ENCODE results near the gene KCNG2.

Gene KCNG2

GRCh38 chr18:79800371-79801180 lies 2.8 kb downstream of the KCNG2 start:
- DNase-seq, result no peak

- no peak for DNase-seq
These were observed 3.5 kb downstream of the KCNG2 start for GRCh38 chr18:79801217-79801616.

GRCh38 chr18:79801641-79802040 lies 3.9 kb downstream of the KCNG2 start:
- no peak for DNase-seq

GRCh38 chr18:79802298-79802697 lies 4.6 kb downstream of the KCNG2 start:
- no peak for DNase-seq

DNA sequence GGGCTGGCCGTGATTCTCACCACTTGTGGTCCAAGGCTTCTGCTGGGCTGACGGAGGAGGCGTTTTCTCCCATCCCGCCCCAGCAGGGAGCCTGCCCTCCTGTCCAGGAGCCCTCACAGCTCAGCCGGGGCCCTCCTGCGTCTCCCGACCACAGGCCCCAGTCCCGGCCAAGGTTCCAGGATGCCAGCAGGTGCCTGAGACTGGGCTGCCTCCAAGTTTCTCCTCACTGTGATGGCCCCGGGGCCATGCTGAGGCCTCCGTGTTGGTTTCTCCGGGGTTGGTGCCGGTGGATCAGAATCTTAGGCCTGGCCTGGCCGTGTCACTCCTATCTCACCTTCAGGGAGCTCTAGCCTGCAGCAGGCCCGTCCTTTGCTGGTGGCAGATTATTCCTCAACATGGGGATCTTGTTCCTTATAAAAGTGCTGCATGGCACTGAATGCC lies 5.9 kb downstream of the KCNG2 start:
- DNase-seq, result no peak

- no peak for DNase-seq
These were observed 6.5 kb downstream of the KCNG2 start for GRCh38 chr18:79804130-79804787.

GRCh38 chr18:79805211-79805887 lies 7.6 kb downstream of the KCNG2 start:
- no peak for DNase-seq

- no peak for DNase-seq
These were observed 8.3 kb downstream of the KCNG2 start for GRCh38 chr18:79805926-79806487.

DNA sequence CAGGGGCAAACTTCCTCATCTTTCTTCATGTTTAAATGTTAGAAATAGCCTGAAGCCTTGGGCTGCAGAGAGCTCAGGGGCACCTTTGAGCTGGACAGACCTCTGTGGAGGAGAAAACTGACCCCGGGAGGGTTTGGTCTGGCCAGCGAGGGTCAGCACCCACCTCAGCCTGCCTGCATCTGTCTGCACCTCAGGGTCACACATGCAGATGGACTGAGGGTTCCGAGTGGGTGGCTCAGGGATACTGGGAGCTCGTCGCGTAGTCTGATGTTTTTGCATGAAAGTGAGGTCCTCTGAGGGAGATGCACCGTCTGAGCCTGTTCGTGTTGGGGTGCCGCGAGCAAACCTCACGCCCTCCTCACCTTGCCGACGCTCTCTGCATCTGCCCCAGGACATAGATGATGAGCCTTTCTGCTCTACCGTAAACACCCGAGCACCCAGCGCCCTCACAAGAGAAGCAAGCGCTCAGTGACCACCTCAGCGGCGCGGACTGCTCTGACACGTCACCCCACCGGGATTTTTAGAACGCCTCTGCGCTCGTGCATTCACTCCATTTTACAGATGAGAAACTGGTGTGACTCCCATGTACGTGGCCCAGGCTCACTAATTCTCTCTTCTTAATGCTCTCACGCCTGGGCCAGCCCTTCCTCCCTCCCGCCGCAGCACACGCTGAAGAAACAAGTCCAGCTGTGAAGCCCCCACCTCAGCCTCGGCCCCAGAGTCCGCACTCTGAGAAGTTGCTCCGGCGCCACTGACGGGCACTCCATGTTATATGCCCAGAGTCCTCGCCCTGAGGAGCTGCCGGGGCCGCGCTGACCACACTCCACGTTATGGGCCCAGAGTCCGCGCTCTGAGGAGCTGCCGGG lies 9.5 kb downstream of the KCNG2 start:
- no peak for DNase-seq

DNA sequence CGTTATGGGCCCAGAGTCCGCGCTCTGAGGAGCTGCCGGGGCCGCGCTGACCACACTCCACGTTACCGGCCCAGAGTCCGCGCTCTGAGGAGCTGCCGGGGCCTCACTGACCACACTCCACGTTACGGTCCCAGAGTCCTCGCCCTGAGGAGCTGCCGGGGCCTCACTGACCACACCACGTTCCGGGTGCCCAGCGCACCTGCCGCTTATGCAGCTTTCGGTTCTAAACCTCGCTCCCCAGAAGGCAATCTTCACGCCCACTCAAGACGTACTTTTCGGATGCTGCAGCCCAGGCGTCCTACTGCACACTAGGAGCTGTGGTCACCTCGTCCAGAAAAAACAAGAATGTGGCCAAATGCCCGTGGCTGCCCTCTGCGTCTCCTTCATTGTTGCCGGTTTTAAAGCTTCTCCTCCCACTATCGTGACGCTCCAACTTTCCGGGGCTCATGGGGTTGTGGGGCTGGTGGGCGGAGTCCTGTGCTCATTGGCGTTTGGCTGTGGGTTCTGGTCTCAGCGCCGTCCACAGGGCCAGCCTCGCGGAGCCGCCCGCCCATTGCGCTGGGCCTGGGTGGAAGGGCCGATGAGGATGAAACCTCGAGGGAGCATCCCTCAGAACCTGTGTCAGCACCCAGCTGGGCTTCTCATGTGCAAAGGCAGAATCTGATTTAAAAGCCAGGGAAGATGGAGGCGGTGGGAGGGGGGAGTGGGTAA lies 11.9 kb downstream of the KCNG2 start:
- DNase-seq, result no peak

- no peak for DNase-seq
These were observed 14.3 kb downstream of the KCNG2 start for GRCh38 chr18:79812052-79812451.

GRCh38 chr18:79814373-79814772 lies 16.6 kb downstream of the KCNG2 start:
- DNase-seq, result no peak

GRCh38 chr18:79815657-79816056 lies 17.9 kb downstream of the KCNG2 start:
- no peak for DNase-seq

- DNase-seq, result no peak
These were observed 18.4 kb downstream of the KCNG2 start for GRCh38 chr18:79816092-79816491.

GRCh38 chr18:79816981-79817606 lies 19.4 kb downstream of the KCNG2 start:
- DNase-seq, result no peak

GRCh38 chr18:79817607-79817998 lies 19.9 kb downstream of the KCNG2 start:
- DNase-seq, result no peak

- DNase-seq, result no peak
These were observed 20.3 kb downstream of the KCNG2 start for GRCh38 chr18:79818036-79818435.

DNA sequence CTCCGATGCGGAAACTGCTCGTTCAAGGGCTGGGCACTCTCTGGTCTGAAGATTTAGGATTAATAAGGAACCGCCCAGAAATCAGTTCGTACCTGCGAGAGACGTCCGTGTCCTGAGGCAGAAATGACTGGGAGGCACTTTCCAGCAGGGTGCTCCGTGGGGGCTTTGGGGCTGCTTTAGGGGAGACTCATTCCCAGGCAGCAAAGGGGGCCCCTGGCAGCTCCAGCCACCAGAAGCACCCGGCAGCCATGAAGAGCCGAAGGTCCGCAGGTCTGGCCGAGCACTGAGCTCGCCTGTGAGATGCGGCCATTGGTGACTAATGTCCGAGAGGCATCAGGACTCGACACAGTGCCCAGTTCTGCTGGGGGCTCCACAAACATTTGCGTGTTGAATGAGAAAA lies 20.9 kb downstream of the KCNG2 start:
- no peak for DNase-seq

DNA sequence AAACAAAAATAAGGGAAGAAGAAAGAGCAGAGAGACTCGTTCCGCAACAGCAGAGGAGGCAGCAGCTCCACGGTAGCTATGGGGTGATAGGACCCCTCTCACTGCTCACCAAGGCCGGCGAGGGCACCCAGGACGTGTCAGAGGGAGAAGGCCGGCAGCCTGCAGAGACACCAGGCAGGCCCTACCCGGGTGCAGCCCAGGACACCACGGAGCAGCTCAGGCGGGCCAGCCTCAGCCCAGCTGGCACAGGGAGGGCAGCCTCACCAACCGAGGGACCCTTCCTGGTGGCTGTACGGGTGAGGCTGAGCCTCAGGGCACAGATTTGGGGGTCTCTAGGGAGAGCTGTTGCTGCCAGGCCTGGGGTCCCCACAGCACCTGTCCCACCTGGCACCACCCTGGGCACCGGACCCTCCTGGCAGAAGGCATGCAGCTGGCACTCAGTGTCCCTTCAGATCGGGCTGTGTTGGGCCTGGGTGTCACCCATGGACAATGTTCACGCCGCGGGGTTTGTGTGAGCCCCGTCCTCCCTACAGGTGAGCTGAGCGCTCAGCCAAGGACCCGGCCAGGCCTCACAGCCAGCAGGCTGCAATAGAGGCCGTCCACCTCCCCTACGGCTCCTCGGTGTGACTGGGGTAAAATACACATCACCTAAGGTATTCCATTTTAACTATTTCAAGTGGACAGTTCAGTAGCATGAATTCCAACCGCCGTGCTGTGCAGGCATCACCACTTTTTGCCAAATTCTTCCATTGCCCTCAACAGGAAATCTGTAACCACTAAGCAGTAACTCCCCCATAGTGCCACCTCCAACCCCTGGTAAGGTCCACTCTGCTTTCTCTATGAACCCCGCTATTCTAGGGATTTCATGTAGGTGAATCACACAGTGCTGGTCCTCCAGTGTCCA lies 21.6 kb downstream of the KCNG2 start:
- no peak for DNase-seq

DNA sequence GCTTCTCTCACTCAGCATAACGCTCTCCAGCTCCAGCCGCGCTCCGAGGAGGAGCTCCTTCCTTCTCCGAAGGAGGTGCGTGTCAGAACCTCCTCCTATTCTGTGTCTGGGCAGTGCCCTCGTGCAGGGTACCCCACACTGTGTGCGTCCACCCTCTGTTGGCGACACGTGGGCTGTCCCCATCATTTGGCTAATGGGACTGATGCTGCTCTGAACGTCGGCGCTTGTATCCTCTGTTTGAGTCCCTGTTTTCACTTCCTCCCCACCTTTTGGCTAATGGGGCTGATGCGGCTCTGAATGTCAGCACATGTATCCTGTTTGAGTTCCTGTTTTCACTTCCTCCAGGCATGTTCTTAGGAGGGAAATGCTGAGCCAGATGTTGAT lies 22.2 kb downstream of the KCNG2 start:
- DNase-seq, result no peak
